K562 (cell line): ENCODE results near the gene DNAJA1. TPM values are rescaled to one million over a fixed set of nuclear protein-coding genes. Genes with fewer than 3 reads are reported as not detected.

Experiments
- BDP1 ChIP-seq: IDR thresholded peaks from 3 replicates; pipeline ENCODE4 v1.6.1; 2011; ENCODE audit not compliant: insufficient read length, insufficient read depth
- CEBPB ChIP-seq: fragments of 450-650 bp; IDR thresholded peaks from 2 replicates; pipeline ENCODE4 v1.6.1; 2016; ENCODE audit warnings: missing genetic modification characterization, missing compliant biosample characterization
- FOXK2 ChIP-seq, 2 experiments: fragments of 450-650 bp; IDR thresholded peaks in 1 of 2; conservative IDR thresholded peaks in 1 of 2; 2 replicates each; pipeline ENCODE4 v1.6.1; 2016; ENCODE audit warnings: low read depth in 2 of 2, mild to moderate bottlenecking in 1 of 2
- MYNN ChIP-seq, 2 experiments: sonication (generic); formaldehyde crosslinking in 1 of 2; IDR thresholded peaks; 2 replicates each; pipeline versions ENCODE4 v1.5.0 to v1.6.1; 2016 to 2020; ENCODE audit warnings: antibody characterized with exemption in 1 of 2, missing genetic modification reagents in 1 of 2
- NFE2L1 ChIP-seq: fragments of 450-650 bp; IDR thresholded peaks from 2 replicates; pipeline ENCODE4 v1.6.1; 2016; ENCODE audit warnings: missing genetic modification characterization, low read depth, mild to moderate bottlenecking, missing compliant biosample characterization, moderate library complexity, borderline replicate concordance
- RBBP5 ChIP-seq: fragments of 200-600 bp; sonication (generic); IDR thresholded peaks from 2 replicates; pipeline ENCODE4 v1.6.1; 2012; ENCODE audit warnings: borderline replicate concordance, mild to moderate bottlenecking, low read length, control low read depth, inconsistent platforms; ENCODE audit not compliant: insufficient read depth, poor library complexity, severe bottlenecking
- RHOXF2B ChIP-seq: fragments of 250-450 bp; sonication (Bioruptor Pico); conservative IDR thresholded peaks from 2 replicates; pipeline ENCODE4 v1.5.1; 2021
- ZFP30 ChIP-seq: fragments of 250-450 bp; sonication (Bioruptor Pico); IDR thresholded peaks from 2 replicates; pipeline ENCODE4 v1.8.0; 2022; ENCODE audit warnings: moderate library complexity, mild to moderate bottlenecking, inconsistent platforms, borderline replicate concordance
- ZNF12 ChIP-seq: sonication (generic); formaldehyde crosslinking; IDR thresholded peaks from 2 replicates; pipeline ENCODE4 v1.4.0; 2020; ENCODE audit warnings: mild to moderate bottlenecking, missing genetic modification reagents
- ZNF75A ChIP-seq: fragments of 450-650 bp; formaldehyde crosslinking; IDR thresholded peaks from 2 replicates; pipeline ENCODE4 v1.4.0; 2020; ENCODE audit warnings: mild to moderate bottlenecking
- polyA plus RNA-seq, 8 experiments: library from polyadenylated mRNA; depleted of rRNA in 4 of 8; stranded (reverse) in 5 of 8; unstranded in 3 of 8; fragments of >200 nt; fragmentation: Nextera tagmentation in 2 of 8; fragmentation: Illumina TruSeq in 1 of 8; extraction: Ambion mirVana in 2 of 8; extraction: Trizol in 1 of 8; gene quantifications; 2 replicates each; pipeline versions ENCODE4 v1.2.1 to v1.2.3, GENCODE V29; 2011 to 2014; ENCODE audit warnings: inconsistent platforms in 1 of 8, missing spikeins in 1 of 8
- total RNA-seq, 7 experiments: library from RNA; depleted of rRNA in 6 of 7; stranded (reverse); fragments of >200 nt in 6 of 7; fragmentation: Illumina TruSeq in 2 of 7; extraction: Trizol in 2 of 7; gene quantifications; 2 replicates each; pipeline versions ENCODE4 v1.2.1 to v1.2.3, GENCODE V29; 2011 to 2021; ENCODE audit warnings: low replicate concordance in 1 of 7
- TF ChIP-seq, protein P1 (sequence below): fragments of 450-650 bp; formaldehyde crosslinking; IDR thresholded peaks from 2 replicates; pipeline ENCODE4 v1.4.0; 2020; ENCODE audit warnings: mild to moderate bottlenecking, moderate library complexity
- TF ChIP-seq, protein P2 (sequence below), 2 experiments: fragments of 200-800 bp in 1 of 2; sonication (Bioruptor generic) in 1 of 2; sonication (generic) in 1 of 2; formaldehyde crosslinking in 1 of 2; IDR thresholded peaks in 1 of 2; conservative IDR thresholded peaks in 1 of 2; 2 replicates each; pipeline versions ENCODE4 v1.5.0 to v1.6.1; 2016 to 2020; ENCODE audit warnings: missing compliant biosample characterization in 1 of 2, missing genetic modification characterization in 1 of 2, missing genetic modification reagents in 1 of 2

Gene DNAJA1
- total and polyA plus RNA-seq, 9 of the 15 experiments (the other 6 are each of a cell fraction or from before 2014, with no cell fraction given), result 109 to 359 (median 175) TPM

DNA sequence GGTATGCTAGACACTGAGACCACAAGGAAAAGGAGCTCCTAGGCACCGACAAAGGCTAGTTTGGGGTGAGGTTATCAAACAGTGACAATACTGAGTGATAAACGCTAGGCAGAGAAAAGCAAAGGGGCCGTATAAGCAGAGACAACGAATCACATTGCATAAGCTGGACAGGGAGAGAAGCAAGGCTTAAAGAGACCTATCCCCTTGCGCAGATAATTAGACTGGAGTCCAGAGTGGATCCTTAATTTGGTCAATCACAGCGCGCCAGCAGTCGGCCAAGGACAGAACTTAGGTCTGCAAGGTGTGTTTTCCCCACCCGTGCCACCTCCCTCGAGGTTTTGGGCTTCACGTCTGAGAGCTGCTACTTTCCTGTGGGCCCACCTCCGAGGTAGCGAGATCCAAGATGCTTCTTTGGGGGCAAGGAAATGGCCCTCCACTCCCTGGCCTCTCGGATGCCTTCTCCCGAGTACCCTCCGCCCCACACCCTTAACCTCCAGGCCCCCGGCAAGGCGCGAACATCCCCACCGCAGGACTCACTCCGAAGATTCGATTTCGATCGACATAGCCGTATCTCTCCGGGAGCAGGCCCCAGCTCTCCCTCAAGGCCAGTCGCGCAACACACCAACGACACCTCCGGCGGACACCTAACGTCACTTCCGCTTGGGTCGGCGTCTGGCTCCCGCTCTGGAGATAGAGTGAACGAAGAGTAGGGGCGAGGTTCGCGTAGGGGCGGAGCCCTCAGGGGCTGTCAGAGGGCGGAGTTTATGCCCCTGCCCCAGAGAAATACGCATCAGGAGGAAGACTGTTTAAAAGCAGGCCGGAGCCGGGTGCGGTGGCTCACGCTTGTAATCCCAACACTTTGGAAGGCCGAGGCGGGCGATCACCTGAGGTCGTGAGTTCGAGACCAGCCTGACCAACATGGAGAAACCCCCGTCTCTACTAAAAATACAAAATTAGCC lies 51.3 kb downstream of the DNAJA1 start, which contains the start of gene SMU1 (continued):
- no peak for TF ChIP-seq RHOXF2B (CRISPR knock-in tag)
- TF ChIP-seq, protein P1, sequence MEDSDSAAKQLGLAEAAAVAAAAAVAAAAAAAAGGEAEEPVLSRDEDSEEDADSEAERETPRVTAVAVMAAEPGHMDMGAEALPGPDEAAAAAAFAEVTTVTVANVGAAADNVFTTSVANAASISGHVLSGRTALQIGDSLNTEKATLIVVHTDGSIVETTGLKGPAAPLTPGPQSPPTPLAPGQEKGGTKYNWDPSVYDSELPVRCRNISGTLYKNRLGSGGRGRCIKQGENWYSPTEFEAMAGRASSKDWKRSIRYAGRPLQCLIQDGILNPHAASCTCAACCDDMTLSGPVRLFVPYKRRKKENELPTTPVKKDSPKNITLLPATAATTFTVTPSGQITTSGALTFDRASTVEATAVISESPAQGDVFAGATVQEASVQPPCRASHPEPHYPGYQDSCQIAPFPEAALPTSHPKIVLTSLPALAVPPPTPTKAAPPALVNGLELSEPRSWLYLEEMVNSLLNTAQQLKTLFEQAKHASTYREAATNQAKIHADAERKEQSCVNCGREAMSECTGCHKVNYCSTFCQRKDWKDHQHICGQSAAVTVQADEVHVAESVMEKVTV (CRISPR knock-in tag), result no peak
- TF ChIP-seq ZNF12 (CRISPR knock-in tag), result no peak
- no peak for TF ChIP-seq CEBPB (tag)
- TF ChIP-seq ZFP30, result no peak
- no peak for TF ChIP-seq NFE2L1 (tag)
- peak; percentile 44 to 74; a peak in 3 of 4 replicates for TF ChIP-seq FOXK2 (conservative IDR thresholded peaks at IDR 0.05 in 1 of 2, IDR thresholded peaks at IDR 0.05 in 1 of 2; ENCODE audit: low read depth in 2 of 2)
- TF ChIP-seq, protein P2, sequence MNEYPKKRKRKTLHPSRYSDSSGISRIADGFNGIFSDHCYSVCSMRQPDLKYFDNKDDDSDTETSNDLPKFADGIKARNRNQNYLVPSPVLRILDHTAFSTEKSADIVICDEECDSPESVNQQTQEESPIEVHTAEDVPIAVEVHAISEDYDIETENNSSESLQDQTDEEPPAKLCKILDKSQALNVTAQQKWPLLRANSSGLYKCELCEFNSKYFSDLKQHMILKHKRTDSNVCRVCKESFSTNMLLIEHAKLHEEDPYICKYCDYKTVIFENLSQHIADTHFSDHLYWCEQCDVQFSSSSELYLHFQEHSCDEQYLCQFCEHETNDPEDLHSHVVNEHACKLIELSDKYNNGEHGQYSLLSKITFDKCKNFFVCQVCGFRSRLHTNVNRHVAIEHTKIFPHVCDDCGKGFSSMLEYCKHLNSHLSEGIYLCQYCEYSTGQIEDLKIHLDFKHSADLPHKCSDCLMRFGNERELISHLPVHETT (CRISPR knock-in tag; conservative IDR thresholded peaks at IDR 0.05 in 1 of 2, IDR thresholded peaks at IDR 0.05 in 1 of 2), result 0 out of 4 replicates have a peak, but pooled peaks of 1 of the 2 experiments have one; percentile 14
- TF ChIP-seq RBBP5, result peak; percentile 80
- peak; percentile 27 for TF ChIP-seq BDP1
- no peak; the same call in 1 of the 2 replicates for TF ChIP-seq MYNN (IDR thresholded peaks at IDR 0.05)
- no peak for TF ChIP-seq MYNN (CRISPR knock-in tag; IDR thresholded peaks at IDR 0.05)
- TF ChIP-seq ZNF75A (CRISPR knock-in tag), result no peak
